VCaP (cell line): Measurements from ENCODE around the gene ATF6.

ENCODE experiments used
- H3K27ac ChIP-seq: fragments of 450-650 bp; 2 replicates; pipeline ENCODE4 v1.5.1; 2017
- TF ChIP-seq, protein P1 (sequence below): fragments of 450-650 bp; conservative IDR thresholded peaks from 2 replicates; pipeline ENCODE4 v1.5.1; 2017; ENCODE audit warnings: mild to moderate bottlenecking, moderate library complexity

Gene ATF6

DNA sequence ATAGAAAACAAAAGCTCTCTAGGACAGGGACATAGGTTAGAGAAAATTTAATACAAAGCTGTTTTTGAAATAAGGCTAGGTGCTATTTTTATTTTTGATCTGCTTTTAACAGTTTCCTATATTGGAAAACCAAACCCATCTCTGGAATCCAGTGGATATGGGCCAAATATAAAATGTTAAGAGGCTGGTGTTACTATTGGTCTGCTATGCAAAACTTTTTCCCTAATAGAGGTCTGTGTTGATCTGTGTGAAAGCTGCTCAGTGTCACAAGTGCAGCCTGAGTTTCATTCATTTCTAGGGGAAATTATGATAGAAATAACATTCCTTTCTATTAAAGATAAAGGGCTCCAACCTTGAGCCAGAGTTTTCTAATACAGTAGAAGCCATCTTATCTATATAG, 141.1 kb downstream of the ATF6 start:
- TF ChIP-seq, protein P1, sequence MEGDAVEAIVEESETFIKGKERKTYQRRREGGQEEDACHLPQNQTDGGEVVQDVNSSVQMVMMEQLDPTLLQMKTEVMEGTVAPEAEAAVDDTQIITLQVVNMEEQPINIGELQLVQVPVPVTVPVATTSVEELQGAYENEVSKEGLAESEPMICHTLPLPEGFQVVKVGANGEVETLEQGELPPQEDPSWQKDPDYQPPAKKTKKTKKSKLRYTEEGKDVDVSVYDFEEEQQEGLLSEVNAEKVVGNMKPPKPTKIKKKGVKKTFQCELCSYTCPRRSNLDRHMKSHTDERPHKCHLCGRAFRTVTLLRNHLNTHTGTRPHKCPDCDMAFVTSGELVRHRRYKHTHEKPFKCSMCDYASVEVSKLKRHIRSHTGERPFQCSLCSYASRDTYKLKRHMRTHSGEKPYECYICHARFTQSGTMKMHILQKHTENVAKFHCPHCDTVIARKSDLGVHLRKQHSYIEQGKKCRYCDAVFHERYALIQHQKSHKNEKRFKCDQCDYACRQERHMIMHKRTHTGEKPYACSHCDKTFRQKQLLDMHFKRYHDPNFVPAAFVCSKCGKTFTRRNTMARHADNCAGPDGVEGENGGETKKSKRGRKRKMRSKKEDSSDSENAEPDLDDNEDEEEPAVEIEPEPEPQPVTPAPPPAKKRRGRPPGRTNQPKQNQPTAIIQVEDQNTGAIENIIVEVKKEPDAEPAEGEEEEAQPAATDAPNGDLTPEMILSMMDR, result no peak

DNA sequence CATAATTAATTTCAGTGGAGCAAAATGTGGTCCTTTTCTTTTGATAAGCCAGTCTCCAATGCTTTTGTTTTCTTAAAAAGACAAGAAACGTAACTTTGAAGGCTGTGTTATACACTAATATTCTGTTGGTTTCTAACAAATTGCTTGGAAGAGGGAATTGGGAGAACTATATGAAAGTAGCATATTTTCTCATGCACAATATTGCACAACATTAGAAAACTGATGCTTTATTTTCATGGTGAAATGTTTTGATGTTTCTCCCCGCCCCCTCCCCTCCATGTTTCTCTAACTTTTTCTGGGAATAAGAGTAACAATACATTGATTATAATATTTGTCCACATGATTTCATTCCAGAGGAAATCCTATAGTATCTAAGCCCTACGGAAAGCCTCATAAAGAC, 142.1 kb downstream of the ATF6 start:
- TF ChIP-seq, protein P1, result no peak
- no peak overlapping the region for H3K27ac ChIP-seq

More for the DNA sequence above, 141.1 kb downstream of the ATF6 start:
- H3K27ac ChIP-seq, result no peak overlapping the region

DNA sequence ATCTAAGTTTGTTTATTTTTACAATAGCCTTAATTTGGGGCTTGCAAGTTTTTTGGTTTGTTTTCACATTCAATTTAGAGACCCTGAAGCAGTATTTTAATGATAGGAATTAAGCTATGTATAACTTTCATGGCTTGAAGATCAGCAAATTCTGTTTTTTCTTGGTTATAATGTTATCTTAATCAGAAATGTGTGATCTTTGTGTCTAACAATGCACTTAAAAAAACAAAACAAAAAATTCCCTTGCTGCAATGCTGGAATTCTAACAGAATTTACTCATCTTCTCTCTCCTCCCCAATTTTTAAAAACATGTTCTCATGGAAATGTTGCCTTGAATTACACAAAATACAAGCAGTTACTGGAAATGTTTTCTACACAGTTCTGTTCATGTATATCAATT, 144.5 kb downstream of the ATF6 start:
- TF ChIP-seq, protein P1, result no peak
- H3K27ac ChIP-seq, result no peak overlapping the region

DNA sequence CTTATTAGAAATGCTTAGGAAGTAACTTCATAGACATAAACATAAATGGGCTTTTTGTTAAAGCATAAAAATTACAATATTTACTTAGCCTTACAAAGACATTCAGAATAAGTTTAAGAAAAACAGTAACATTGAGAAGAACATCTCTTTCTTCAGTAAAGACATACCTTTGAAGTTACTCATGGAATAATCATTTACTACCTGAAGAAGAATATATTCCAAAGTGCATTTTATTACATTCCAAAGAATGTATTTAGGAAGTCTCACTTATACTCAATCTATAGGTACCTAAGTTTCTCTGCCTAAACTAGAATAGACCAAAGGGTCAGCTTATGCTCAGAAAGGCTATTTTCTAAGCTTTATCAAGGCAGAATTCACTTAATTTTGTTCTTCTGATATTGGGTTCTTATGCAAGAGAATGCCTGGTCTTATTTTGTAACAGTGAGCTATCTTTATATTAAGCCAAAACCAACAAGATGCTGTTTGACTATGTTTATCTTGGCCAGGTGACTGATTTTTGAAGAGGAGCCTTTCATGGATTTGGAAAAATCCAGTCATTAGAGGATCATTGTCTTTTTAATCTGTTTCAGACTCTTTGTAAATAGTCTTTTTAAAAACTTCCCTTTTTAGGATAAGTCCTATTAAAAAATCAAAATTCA, 147.5 kb downstream of the ATF6 start:
- TF ChIP-seq, protein P1, result no peak
- H3K27ac ChIP-seq, result peak overlapping the region; percentile 14

DNA sequence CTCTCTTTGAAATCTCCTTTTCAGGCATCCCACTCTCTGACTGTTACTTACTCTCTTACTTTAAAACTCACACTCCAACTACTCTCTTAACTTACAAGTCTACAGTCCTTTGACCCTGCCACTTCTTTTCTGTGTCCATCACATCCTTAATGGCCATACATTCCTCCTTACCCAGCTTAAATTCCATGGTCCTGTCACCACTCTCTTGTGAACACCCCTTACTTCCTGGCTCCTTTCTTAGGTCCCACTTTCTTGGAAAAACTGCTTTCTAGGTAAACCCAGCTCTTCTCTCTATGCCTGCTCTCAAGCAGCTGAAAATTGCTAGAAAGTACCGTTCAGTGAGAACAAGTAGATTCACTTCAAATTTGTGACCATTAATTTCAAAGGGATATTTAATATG, 148.5 kb downstream of the ATF6 start:
- H3K27ac ChIP-seq, result no peak overlapping the region; the same call in 1 of the 2 replicates
- TF ChIP-seq, protein P1, result no peak

DNA sequence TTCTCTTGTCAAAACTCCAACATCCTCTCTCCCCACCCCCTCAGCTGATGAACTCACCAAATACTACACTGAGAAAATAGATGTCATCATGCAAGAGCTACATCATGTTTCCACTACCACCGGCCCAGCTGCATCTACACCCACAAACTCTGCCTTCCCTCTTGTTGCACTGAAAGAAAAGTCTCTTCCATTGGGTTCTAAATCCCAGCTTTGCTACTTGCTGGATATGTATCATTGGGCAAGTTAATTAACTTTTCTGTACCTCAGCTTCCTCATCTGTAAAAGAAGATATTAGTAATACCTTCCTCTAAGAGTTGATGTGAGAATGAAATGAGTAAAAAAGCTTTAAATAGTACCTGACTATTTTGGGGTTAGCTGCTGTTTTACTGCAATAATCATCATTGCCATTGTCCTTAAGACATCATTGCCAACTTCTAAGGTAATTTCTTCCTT, 149.0 kb downstream of the ATF6 start:
- no peak overlapping the region for H3K27ac ChIP-seq
- TF ChIP-seq, protein P1, result no peak

DNA sequence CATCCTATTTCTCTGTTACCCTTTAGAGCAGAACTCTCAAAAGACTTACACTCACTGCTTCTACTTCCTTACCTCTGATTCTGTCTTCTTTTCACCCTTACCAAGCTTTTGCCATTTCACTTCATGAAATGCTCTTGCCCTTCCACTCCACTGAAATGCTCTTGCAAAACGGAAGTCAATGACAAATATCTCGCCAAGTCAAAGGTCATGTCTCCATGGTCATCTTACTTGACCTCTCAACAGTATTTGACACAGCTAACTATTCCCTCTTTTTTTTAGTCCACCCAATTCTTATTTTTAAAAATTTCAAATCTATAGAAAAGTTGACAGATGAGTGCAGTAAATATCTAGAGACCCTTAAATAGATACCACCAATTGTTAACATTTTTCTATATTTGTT, 149.9 kb downstream of the ATF6 start:
- TF ChIP-seq, protein P1, result no peak
- no peak overlapping the region for H3K27ac ChIP-seq
